SU-DHL-6 (cell line): ENCODE results near the gene GADD45G.

ENCODE experiments used
- H2AFZ ChIP-seq: fragments of 200-600 bp; sonication (generic); 2 replicates; pipeline ENCODE4 v1.6.1; 2014; ENCODE audit warnings: low read depth, mild to moderate bottlenecking, moderate library complexity, mixed read lengths, antibody characterized with exemption, low read length; ENCODE audit not compliant: severe bottlenecking
- H3F3A ChIP-seq: fragments of 200-600 bp; shearing (Covaris generic); 2 replicates; pipeline ENCODE4 v1.6.0; 2016; ENCODE audit warnings: antibody characterized with exemption, mild to moderate bottlenecking; ENCODE audit not compliant: insufficient read depth
- H3K27ac ChIP-seq: fragments of 200-600 bp; sonication (generic); 2 replicates; pipeline ENCODE4 v1.5.1; 2016; ENCODE audit warnings: low read depth, mild to moderate bottlenecking, low read length, moderate library complexity, mixed read lengths
- H3K27me3 ChIP-seq: fragments of 200-600 bp; sonication (generic), shearing (Covaris generic); 2 replicates; pipeline ENCODE4 v1.6.0; 2014; ENCODE audit warnings: mild to moderate bottlenecking, low read length
- H3K36me3 ChIP-seq: fragments of 200-600 bp; sonication (generic); 2 replicates; pipeline ENCODE4 v1.6.1; 2014; ENCODE audit warnings: mild to moderate bottlenecking, low read length, mixed read lengths
- H3K4me2 ChIP-seq: fragments of 300-600, 200-600 bp; shearing (Covaris generic), sonication (generic); 2 replicates; pipeline ENCODE4 v1.6.0; 2014; ENCODE audit warnings: low read length, low read depth, mild to moderate bottlenecking; ENCODE audit not compliant: poor library complexity, severe bottlenecking
- H3K4me3 ChIP-seq: fragments of 200-600 bp; sonication (generic); 2 replicates; pipeline ENCODE4 v1.5.1; 2014; ENCODE audit warnings: antibody characterized with exemption, low read length, mild to moderate bottlenecking, mixed read lengths; ENCODE audit not compliant: insufficient read depth, poor library complexity, severe bottlenecking
- H3K79me2 ChIP-seq: fragments of 200-600 bp; sonication (generic); 2 replicates; pipeline ENCODE4 v1.6.1; 2014; ENCODE audit warnings: mild to moderate bottlenecking, low read length, moderate library complexity; ENCODE audit not compliant: insufficient read depth
- H3K9ac ChIP-seq: fragments of 200-600 bp; sonication (generic); 2 replicates; pipeline ENCODE4 v1.7.0; 2014; ENCODE audit warnings: mild to moderate bottlenecking, low read length
- H3K9me2 ChIP-seq: fragments of 200-600 bp; sonication (generic); replicated peaks from 2 replicates; pipeline ENCODE4 v1.6.1; 2014; ENCODE audit warnings: low read length; ENCODE audit not compliant: insufficient read depth
- H3K9me3 ChIP-seq: fragments of 200-600 bp; sonication (generic); 2 replicates; pipeline ENCODE4 v1.6.1; 2014; ENCODE audit warnings: low read length, mixed read lengths; ENCODE audit not compliant: insufficient read depth
- H4K20me1 ChIP-seq: fragments of 200-600 bp; sonication (generic); 2 replicates; pipeline ENCODE4 v1.6.1; 2014; ENCODE audit warnings: low read depth, mild to moderate bottlenecking, antibody characterized with exemption, low read length, moderate library complexity, mixed read lengths
- CTCF ChIP-seq: fragments of 200-600 bp; sonication (generic); IDR thresholded peaks from one replicate; pipeline ENCODE4 v1.5.1; 2017; ENCODE audit warnings: antibody characterized with exemption, mild to moderate bottlenecking, low read length, moderate library complexity; ENCODE audit not compliant: insufficient read depth, poor library complexity, severe bottlenecking
- EZH2phosphoT487 ChIP-seq: fragments of 200-600 bp; sonication (generic), shearing (Covaris generic); conservative IDR thresholded peaks from 2 replicates; pipeline ENCODE4 v1.6.1; 2018; ENCODE audit warnings: mild to moderate bottlenecking, antibody characterized with exemption, low read length, moderate library complexity, mixed read lengths

The GADD45G gene

GRCh38 chr9:89615661-89616060 lies 10.8 kb downstream of the GADD45G start:
- Histone ChIP-seq H3F3A (no peaks in the 10 kb centered on the region), H2AFZ (no peak overlapping the region), H3K27me3 (no peaks in the 10 kb centered on the region), H3K9me3 (no peaks in the 10 kb centered on the region), H3K9ac (no peak overlapping the region), H3K36me3 (no peaks in the 10 kb centered on the region), H3K9me2 (no peaks in the 10 kb centered on the region), H3K79me2 (no peaks in the 10 kb centered on the region), H3K4me3 (no peak overlapping the region), H4K20me1 (no peaks in the 10 kb centered on the region), H3K27ac (no peak overlapping the region), H3K4me2 (no peak overlapping the region)
- no peak for TF ChIP-seq CTCF
- TF ChIP-seq EZH2phosphoT487: no peak

- TF ChIP-seq CTCF (no peak), EZH2phosphoT487 (no peak)
- no peak overlapping the region for H3K4me2 ChIP-seq
- no peaks in the 10 kb centered on the region for H3K9me2 ChIP-seq
- no peaks in the 10 kb centered on the region for H3K27me3 ChIP-seq
- no peaks in the 10 kb centered on the region for H3K9me3 ChIP-seq
- H3K9ac ChIP-seq: no peak overlapping the region
- H3K4me3 ChIP-seq: no peak overlapping the region
- H3K79me2 ChIP-seq: no peaks in the 10 kb centered on the region
- no peak overlapping the region for H2AFZ ChIP-seq
- no peaks in the 10 kb centered on the region for H3F3A ChIP-seq
- no peaks in the 10 kb centered on the region for H4K20me1 ChIP-seq
- no peak overlapping the region for H3K27ac ChIP-seq
- H3K36me3 ChIP-seq: no peaks in the 10 kb centered on the region
Observed at GRCh38 chr9:89616411-89616810, 11.6 kb downstream of the GADD45G start.

- no peak overlapping the region for H3K4me2 ChIP-seq
- no peaks in the 10 kb centered on the region for H3K36me3 ChIP-seq
- no peaks in the 10 kb centered on the region for H3F3A ChIP-seq
- H3K79me2 ChIP-seq: no peaks in the 10 kb centered on the region
- no peak overlapping the region for H3K9ac ChIP-seq
- no peaks in the 10 kb centered on the region for H3K9me3 ChIP-seq
- TF ChIP-seq EZH2phosphoT487: no peak
- no peak for TF ChIP-seq CTCF
- no peak overlapping the region for H3K27ac ChIP-seq
- no peaks in the 10 kb centered on the region for H3K27me3 ChIP-seq
- no peaks in the 10 kb centered on the region for H3K9me2 ChIP-seq
- H3K4me3 ChIP-seq: no peak overlapping the region
- H2AFZ ChIP-seq: no peak overlapping the region
- no peaks in the 10 kb centered on the region for H4K20me1 ChIP-seq
Observed at GRCh38 chr9:89617978-89618377, 13.2 kb downstream of the GADD45G start.

- H3K9me2 ChIP-seq: no peaks in the 10 kb centered on the region
- H3K36me3 ChIP-seq: no peaks in the 10 kb centered on the region
- no peak overlapping the region for H3K27ac ChIP-seq
- H3K4me3 ChIP-seq: no peak overlapping the region
- no peak for TF ChIP-seq CTCF
- no peak for TF ChIP-seq EZH2phosphoT487
- H4K20me1 ChIP-seq: no peaks in the 10 kb centered on the region
- no peak overlapping the region for H3K4me2 ChIP-seq
- no peak overlapping the region for H3K9ac ChIP-seq
- no peaks in the 10 kb centered on the region for H3K79me2 ChIP-seq
- no peaks in the 10 kb centered on the region for H3F3A ChIP-seq
- H3K27me3 ChIP-seq: no peaks in the 10 kb centered on the region
- no peak overlapping the region for H2AFZ ChIP-seq
- no peaks in the 10 kb centered on the region for H3K9me3 ChIP-seq
Observed at GRCh38 chr9:89619019-89619418, 14.2 kb downstream of the GADD45G start.
